Measurements from ENCODE around the gene SELENON.

SELENON gene

DNA sequence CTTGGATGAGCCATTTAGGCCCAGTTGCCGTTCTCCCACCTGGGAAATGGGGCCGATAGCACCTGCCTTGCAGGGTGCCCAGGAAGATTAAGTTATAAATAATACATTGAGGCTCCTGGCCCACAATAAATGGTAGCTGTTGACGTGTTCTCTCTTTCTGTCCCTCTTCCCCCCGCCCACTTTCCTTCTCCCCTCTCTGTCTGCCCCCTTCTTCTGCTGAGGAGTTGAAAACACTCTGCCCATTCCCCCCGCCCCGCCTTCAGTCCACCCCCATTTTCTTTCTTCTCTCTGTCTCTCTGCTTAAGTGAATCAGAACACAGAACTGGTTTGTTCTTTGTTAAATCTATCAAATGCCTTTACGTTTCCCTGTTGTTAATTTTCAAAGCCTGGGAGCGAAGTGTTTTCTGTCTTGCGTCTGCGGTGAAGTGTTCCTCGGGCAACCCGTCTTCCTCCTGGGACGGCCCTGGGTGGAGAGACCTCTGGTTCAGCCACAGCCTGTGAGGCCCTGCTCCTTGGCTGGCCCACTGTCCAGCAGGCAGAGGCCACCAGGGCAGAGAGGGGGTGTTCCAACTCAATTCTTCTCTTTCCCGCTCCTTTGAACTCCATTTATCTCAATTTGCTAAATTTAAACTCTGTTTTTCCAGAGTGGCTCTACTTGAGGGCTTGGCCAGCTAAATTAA, 29.3 kb upstream of the SELENON start:
- Histone ChIP-seq H3K4me3 (peak overlapping the region; percentile 38; the same call in 1 of the 2 replicates), H3K27ac (peak overlapping the region; percentile 80), H3K4me2 (peak overlapping the region; percentile 92), H4K20me1 (no peaks in the 10 kb centered on the region), H3K4me1 (peaks cover 85% of the 10 kb centered on the region), H3K9me3 (no peaks in the 10 kb centered on the region), H3K27me3 (no peaks in the 10 kb centered on the region), H3K9ac (peak overlapping the region; percentile 69), H3K36me3 (no peaks in the 10 kb centered on the region)
- no peak for TF ChIP-seq Cebpa-rat (IDR thresholded peaks at IDR 0.05)

- H3K27ac ChIP-seq = peak overlapping the region; percentile 80
Observed at GRCh38 chr1:25771221-25772114, 28.5 kb upstream of the SELENON start.

DNA sequence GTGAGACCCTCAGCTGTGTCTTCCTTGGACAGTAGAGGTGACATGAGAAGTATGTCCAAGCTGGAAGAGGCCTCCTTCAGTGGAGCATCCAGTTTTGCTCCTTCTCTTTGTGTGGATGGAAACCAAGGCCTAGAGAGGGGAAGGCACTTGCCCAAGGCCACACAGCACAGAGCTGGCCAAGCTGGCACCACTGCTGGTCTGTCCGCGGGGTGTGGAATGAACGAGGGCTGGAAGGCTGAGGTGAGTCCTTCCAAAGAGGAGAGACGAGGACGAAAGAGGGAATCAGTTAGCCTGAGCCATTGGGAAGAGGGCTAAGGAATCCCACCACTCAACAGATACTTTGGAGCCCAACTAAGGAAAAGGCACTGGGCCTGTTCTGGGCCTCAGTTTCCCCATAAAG, 27.8 kb upstream of the SELENON start:
- Histone ChIP-seq H3K4me1 (peaks cover 87% of the 10 kb centered on the region), H3K4me3 (no peak overlapping the region), H3K27me3 (no peaks in the 10 kb centered on the region), H3K27ac (peak overlapping the region; percentile 80; the same call in 1 of the 2 replicates), H3K9ac (no peak overlapping the region), H3K4me2 (peak overlapping the region; percentile 92), H3K9me3 (no peaks in the 10 kb centered on the region), H4K20me1 (no peaks in the 10 kb centered on the region), H3K36me3 (no peaks in the 10 kb centered on the region)
- TF ChIP-seq Cebpa-rat (IDR thresholded peaks at IDR 0.05) = no peak

More at GRCh38 chr1:25771221-25772114, 28.5 kb upstream of the SELENON start:
- Histone ChIP-seq H3K9me3 (no peaks in the 10 kb centered on the region), H3K36me3 (no peaks in the 10 kb centered on the region), H4K20me1 (no peaks in the 10 kb centered on the region), H3K4me3 (peak overlapping the region; percentile 38; the same call in 1 of the 2 replicates), H3K27me3 (no peaks in the 10 kb centered on the region), H3K4me2 (peak overlapping the region; percentile 92), H3K9ac (peak overlapping the region; percentile 69), H3K4me1 (peaks cover 85% of the 10 kb centered on the region)
- no peak for TF ChIP-seq Cebpa-rat (IDR thresholded peaks at IDR 0.05)

DNA sequence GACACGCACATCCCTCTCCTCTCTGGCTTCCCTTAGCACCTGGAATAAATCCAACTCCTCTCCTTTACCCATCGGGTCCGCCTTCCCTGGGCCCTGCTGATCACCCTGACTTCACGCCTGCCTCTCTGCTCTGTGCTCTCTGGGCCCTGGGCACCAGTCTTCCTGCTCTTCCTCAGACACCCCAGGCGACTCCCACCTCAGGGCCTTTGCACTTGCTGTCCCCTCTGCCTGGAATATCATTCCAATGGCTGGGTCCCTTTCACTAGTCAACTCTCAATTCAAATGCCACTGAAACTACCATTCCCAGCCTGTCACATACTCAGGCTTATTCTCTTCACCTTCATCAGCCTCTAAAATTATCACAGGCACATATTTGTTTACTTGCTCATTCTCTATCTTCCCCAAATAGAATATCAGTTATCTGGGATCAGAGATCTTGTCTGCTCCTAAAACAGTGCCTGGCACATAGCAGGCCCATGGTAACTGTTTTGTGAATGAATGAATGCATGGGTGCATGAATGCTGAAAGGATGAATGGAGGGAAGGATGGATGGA, 27.2 kb upstream of the SELENON start:
- no peak for TF ChIP-seq Cebpa-rat (IDR thresholded peaks at IDR 0.05)
- no peak overlapping the region for H3K9ac ChIP-seq
- no peak overlapping the region for H3K4me3 ChIP-seq
- peaks cover 88% of the 10 kb centered on the region for H3K4me1 ChIP-seq
- H4K20me1 ChIP-seq = no peaks in the 10 kb centered on the region
- H3K9me3 ChIP-seq = no peaks in the 10 kb centered on the region
- no peaks in the 10 kb centered on the region for H3K36me3 ChIP-seq
- H3K4me2 ChIP-seq = peak overlapping the region; percentile 92
- no peaks in the 10 kb centered on the region for H3K27me3 ChIP-seq
- no peak overlapping the region; the same call in 1 of the 2 replicates for H3K27ac ChIP-seq

- Histone ChIP-seq H3K27ac (peak overlapping the region; percentile 59; the same call in 1 of the 2 replicates), H3K27me3 (no peaks in the 10 kb centered on the region), H3K4me3 (no peak overlapping the region), H3K4me2 (peak overlapping the region; percentile 76), H3K9ac (no peak overlapping the region; the same call in 1 of the 2 replicates), H4K20me1 (no peaks in the 10 kb centered on the region), H3K9me3 (no peaks in the 10 kb centered on the region), H3K4me1 (peaks cover 94% of the 10 kb centered on the region), H3K36me3 (no peaks in the 10 kb centered on the region)
- TF ChIP-seq Cebpa-rat (IDR thresholded peaks at IDR 0.05) = no peak
Observed at GRCh38 chr1:25773441-25774125, 26.4 kb upstream of the SELENON start.

GRCh38 chr1:25774206-25774803, 25.7 kb upstream of the SELENON start:
- no peaks in the 10 kb centered on the region for H3K9me3 ChIP-seq
- no peak for TF ChIP-seq Cebpa-rat (IDR thresholded peaks at IDR 0.05)
- H3K27ac ChIP-seq = peak overlapping the region; percentile 59; the same call in 1 of the 2 replicates
- no peaks in the 10 kb centered on the region for H3K36me3 ChIP-seq
- no peak overlapping the region for H3K4me3 ChIP-seq
- H3K9ac ChIP-seq = no peak overlapping the region; the same call in 1 of the 2 replicates
- peaks cover 90% of the 10 kb centered on the region for H3K4me1 ChIP-seq
- no peaks in the 10 kb centered on the region for H4K20me1 ChIP-seq
- no peaks in the 10 kb centered on the region for H3K27me3 ChIP-seq
- H3K4me2 ChIP-seq = peak overlapping the region; percentile 76

GRCh38 chr1:25774921-25775771, 24.8 kb upstream of the SELENON start:
- H3K27ac ChIP-seq = peak overlapping the region; percentile 59
- H3K27me3 ChIP-seq = no peaks in the 10 kb centered on the region
- no peak for TF ChIP-seq Cebpa-rat (IDR thresholded peaks at IDR 0.05)
- H3K9ac ChIP-seq = no peak overlapping the region; the same call in 1 of the 2 replicates
- H3K4me2 ChIP-seq = peak overlapping the region; percentile 76
- no peaks in the 10 kb centered on the region for H3K36me3 ChIP-seq
- no peaks in the 10 kb centered on the region for H4K20me1 ChIP-seq
- H3K9me3 ChIP-seq = no peaks in the 10 kb centered on the region
- peaks cover 82% of the 10 kb centered on the region for H3K4me1 ChIP-seq
- no peak overlapping the region for H3K4me3 ChIP-seq

- no peaks in the 10 kb centered on the region for H3K27me3 ChIP-seq
- H3K27ac ChIP-seq = no peak overlapping the region
- no peaks in the 10 kb centered on the region for H3K9me3 ChIP-seq
- H4K20me1 ChIP-seq = no peaks in the 10 kb centered on the region
- no peak for TF ChIP-seq Cebpa-rat (IDR thresholded peaks at IDR 0.05)
- no peak overlapping the region for H3K4me2 ChIP-seq
- H3K9ac ChIP-seq = no peak overlapping the region
- peaks cover 41% of the 10 kb centered on the region for H3K4me1 ChIP-seq
- no peak overlapping the region for H3K4me3 ChIP-seq
- no peaks in the 10 kb centered on the region for H3K36me3 ChIP-seq
Observed at GRCh38 chr1:25779388-25779787, 20.6 kb upstream of the SELENON start.
